ENCODE data around the gene GABRB3. TPM values are rescaled to one million over a fixed set of nuclear protein-coding genes. Genes with fewer than 3 reads are reported as not detected.

Gene GABRB3
- total and polyA plus RNA-seq, 2 donors (not counting 1 experiment from before 2014, with no cell fraction given): 0.07 TPM; not detected in 1

DNA sequence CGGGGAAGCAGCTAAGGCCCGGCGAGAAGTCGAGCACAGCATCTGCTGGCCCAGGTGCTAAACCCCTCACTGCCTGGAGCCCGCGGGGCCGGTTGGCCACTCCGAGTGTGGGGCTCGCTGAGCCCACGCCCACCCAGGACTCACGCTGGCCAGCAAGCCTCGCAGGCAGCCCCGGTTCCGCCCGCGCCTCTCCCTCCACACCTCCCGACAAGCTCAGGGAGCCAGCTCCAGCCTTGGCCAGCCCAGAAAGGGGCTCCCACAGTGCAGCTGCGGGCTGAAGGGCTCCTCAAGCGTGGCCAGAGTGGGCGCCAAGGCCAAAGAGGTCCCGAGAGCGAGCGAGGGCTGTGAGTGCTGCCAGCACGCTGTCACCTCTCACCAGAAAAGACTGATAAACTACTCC lies 8.9 kb upstream of the GABRB3 start:
- no peak for TF ChIP-seq EZH2 (IDR thresholded peaks at IDR 0.05; ENCODE audit: borderline replicate concordance, insufficient read depth, low read depth, low read length, poor library complexity, severe bottlenecking)
- TF ChIP-seq, protein P1, sequence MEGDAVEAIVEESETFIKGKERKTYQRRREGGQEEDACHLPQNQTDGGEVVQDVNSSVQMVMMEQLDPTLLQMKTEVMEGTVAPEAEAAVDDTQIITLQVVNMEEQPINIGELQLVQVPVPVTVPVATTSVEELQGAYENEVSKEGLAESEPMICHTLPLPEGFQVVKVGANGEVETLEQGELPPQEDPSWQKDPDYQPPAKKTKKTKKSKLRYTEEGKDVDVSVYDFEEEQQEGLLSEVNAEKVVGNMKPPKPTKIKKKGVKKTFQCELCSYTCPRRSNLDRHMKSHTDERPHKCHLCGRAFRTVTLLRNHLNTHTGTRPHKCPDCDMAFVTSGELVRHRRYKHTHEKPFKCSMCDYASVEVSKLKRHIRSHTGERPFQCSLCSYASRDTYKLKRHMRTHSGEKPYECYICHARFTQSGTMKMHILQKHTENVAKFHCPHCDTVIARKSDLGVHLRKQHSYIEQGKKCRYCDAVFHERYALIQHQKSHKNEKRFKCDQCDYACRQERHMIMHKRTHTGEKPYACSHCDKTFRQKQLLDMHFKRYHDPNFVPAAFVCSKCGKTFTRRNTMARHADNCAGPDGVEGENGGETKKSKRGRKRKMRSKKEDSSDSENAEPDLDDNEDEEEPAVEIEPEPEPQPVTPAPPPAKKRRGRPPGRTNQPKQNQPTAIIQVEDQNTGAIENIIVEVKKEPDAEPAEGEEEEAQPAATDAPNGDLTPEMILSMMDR (IDR thresholded peaks at IDR 0.05): no peak
- Histone ChIP-seq H3K27me3 (replicated peaks in 1 of 4; ENCODE audit: control extremely low read depth in 1 of 4, control insufficient read depth in 3 of 4, insufficient read depth in 4 of 4, low read length in 3 of 4) (no peaks in the 10 kb centered on the region), H2AFZ (ENCODE audit: insufficient read depth, low read depth, low read length, poor library complexity, severe bottlenecking) (no peak overlapping the region), H3K4me1 (ENCODE audit: control insufficient read depth in 2 of 2, insufficient read depth in 2 of 2, low read length in 2 of 2) (no peaks in the 10 kb centered on the region), H3K27ac (ENCODE audit: low read length in 2 of 2) (no peak overlapping the region), H4K20me1 (ENCODE audit: control insufficient read depth, insufficient read depth, low read length, poor library complexity, severe bottlenecking) (no peaks in the 10 kb centered on the region), H3K79me2 (ENCODE audit: control insufficient read depth, insufficient read depth, low read length) (no peaks in the 10 kb centered on the region), H3K36me3 (replicated peaks in 1 of 2; ENCODE audit: control extremely low read depth in 1 of 2, control insufficient read depth in 1 of 2, extremely low read depth in 1 of 2, insufficient read depth in 2 of 2, low read length in 1 of 2) (no peaks in the 10 kb centered on the region), H3K9me3 (ENCODE audit: control extremely low read depth in 1 of 3, control insufficient read depth in 2 of 3, insufficient read depth in 1 of 3, low read length in 2 of 3) (peaks cover 0 to 3% (median 0%) of the 10 kb centered on the region in 3 donors), H3K9ac (ENCODE audit: low read length) (no peak overlapping the region), H3K4me2 (replicated peaks; ENCODE audit: low read depth, low read length, poor library complexity, severe bottlenecking) (no peak overlapping the region), H3K4me3 (ENCODE audit: control extremely low read depth in 1 of 5, extremely low read depth in 1 of 5, insufficient read depth in 1 of 5, low read depth in 2 of 5, low read length in 4 of 5) (no peak overlapping the region)
- no peak overlapping the region for H3K27ac Mint-ChIP-seq
- H3K9me3 Mint-ChIP-seq (ENCODE audit: insufficient read depth): peaks cover 2% of the 10 kb centered on the region
- DNase-seq: no peak
- H3K27me3 Mint-ChIP-seq: no peaks in the 10 kb centered on the region
- no peak for ATAC-seq (ENCODE audit: low read depth)
- H3K4me1 Mint-ChIP-seq: no peaks in the 10 kb centered on the region
- 73% methylated on average over 18 of the region's 24 CpGs for WGBS (ENCODE audit: insufficient coverage)
- intact Hi-C loops (cut with micrococcal nuclease): no loop called here
- CTCF ChIA-PET: no interaction called here
- H3K4me3 Mint-ChIP-seq: no peak overlapping the region
- POLR2A ChIA-PET: no interaction called here

DNA sequence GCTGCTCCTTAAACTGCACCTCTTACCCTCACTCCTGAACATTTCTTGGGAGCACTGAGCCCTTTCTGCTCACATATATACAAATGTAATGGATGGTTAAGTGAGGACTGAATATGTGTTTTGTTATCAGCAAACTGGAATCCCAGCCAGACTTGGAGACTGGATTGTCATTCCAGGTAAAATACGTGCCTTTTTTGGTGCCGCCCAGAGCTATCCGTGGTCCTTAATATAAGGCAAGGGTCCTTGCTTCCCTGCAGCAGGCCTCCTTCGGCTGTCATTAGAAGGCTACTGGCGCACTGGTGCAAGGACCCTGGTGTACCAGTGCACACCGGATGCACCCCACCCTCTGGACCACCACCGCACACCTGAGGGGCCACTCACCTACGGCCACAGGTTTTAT lies 1.1 kb upstream of the GABRB3 start:
- H3K4me3 ChIP-seq (ENCODE audit: control extremely low read depth in 1 of 5, extremely low read depth in 1 of 5, insufficient read depth in 1 of 5, low read depth in 2 of 5, low read length in 4 of 5): no peak overlapping the region
- ChIA-PET CTCF (no interaction called here), POLR2A (no interaction called here)
- H3K4me1 ChIP-seq (ENCODE audit: control insufficient read depth in 2 of 2, insufficient read depth in 2 of 2, low read length in 2 of 2): no peaks in the 10 kb centered on the region
- intact Hi-C loops (cut with micrococcal nuclease): no loop called here
- no peaks in the 10 kb centered on the region for H4K20me1 ChIP-seq (ENCODE audit: control insufficient read depth, insufficient read depth, low read length, poor library complexity, severe bottlenecking)
- peaks cover 0 to 14% (median 10%) of the 10 kb centered on the region in 4 experiments for H3K27me3 ChIP-seq (replicated peaks in 1 of 4; ENCODE audit: control extremely low read depth in 1 of 4, control insufficient read depth in 3 of 4, insufficient read depth in 4 of 4, low read length in 3 of 4)
- Mint-ChIP-seq H3K27me3 (peaks cover 22% of the 10 kb centered on the region), H3K27ac (no peak overlapping the region), H3K4me3 (no peak overlapping the region), H3K4me1 (no peaks in the 10 kb centered on the region), H3K9me3 (ENCODE audit: insufficient read depth) (no peaks in the 10 kb centered on the region)
- 22% methylated on average over 5 of the region's 8 CpGs for WGBS (ENCODE audit: insufficient coverage)
- TF ChIP-seq, protein P1 (IDR thresholded peaks at IDR 0.05): no peak
- no peak for TF ChIP-seq EZH2 (IDR thresholded peaks at IDR 0.05; ENCODE audit: borderline replicate concordance, insufficient read depth, low read depth, low read length, poor library complexity, severe bottlenecking)
- no peak overlapping the region for H3K4me2 ChIP-seq (replicated peaks; ENCODE audit: low read depth, low read length, poor library complexity, severe bottlenecking)
- peaks cover 0 to 9% (median 0%) of the 10 kb centered on the region in 3 donors for H3K9me3 ChIP-seq (ENCODE audit: control extremely low read depth in 1 of 3, control insufficient read depth in 2 of 3, insufficient read depth in 1 of 3, low read length in 2 of 3)
- H3K27ac ChIP-seq (ENCODE audit: low read length in 2 of 2): no peak overlapping the region
- no peak for DNase-seq
- no peak for ATAC-seq (ENCODE audit: low read depth)
- no peak overlapping the region for H2AFZ ChIP-seq (ENCODE audit: insufficient read depth, low read depth, low read length, poor library complexity, severe bottlenecking)
- no peak overlapping the region for H3K9ac ChIP-seq (ENCODE audit: low read length)
- no peaks in the 10 kb centered on the region for H3K36me3 ChIP-seq (replicated peaks in 1 of 2; ENCODE audit: control extremely low read depth in 1 of 2, control insufficient read depth in 1 of 2, extremely low read depth in 1 of 2, insufficient read depth in 2 of 2, low read length in 1 of 2)
- no peaks in the 10 kb centered on the region for H3K79me2 ChIP-seq (ENCODE audit: control insufficient read depth, insufficient read depth, low read length)

All from B cell (primary cell).